GM12801 (cell line): ENCODE measurements around the gene DIO3.

Experiments used
- CTCF ChIP-seq: IDR thresholded peaks from one replicate; pipeline ENCODE4 v1.5.1; 2011; ENCODE audit warnings: control low read depth; ENCODE audit not compliant: insufficient read length; ENCODE audit errors: extremely low read depth

Gene DIO3

GRCh38 chr14:101583006-101583714, 21.9 kb downstream of the DIO3 start:
- TF ChIP-seq CTCF = no peak

- TF ChIP-seq CTCF = no peak
Observed at GRCh38 chr14:101583715-101584054, 22.4 kb downstream of the DIO3 start.

GRCh38 chr14:101584055-101584859, 23.0 kb downstream of the DIO3 start:
- TF ChIP-seq CTCF = no peak

- TF ChIP-seq CTCF = no peak
Observed at GRCh38 chr14:101585211-101585610, 23.9 kb downstream of the DIO3 start.

GRCh38 chr14:101586531-101587430, 25.5 kb downstream of the DIO3 start:
- no peak for TF ChIP-seq CTCF

- TF ChIP-seq CTCF = no peak
Observed at GRCh38 chr14:101587441-101587911, 26.2 kb downstream of the DIO3 start.
